Transverse colon (tissue), 4 donors: ENCODE data around the gene STK35.

Experiments used
- CTCF ChIP-seq, 5 experiments: fragments of 200-600 bp in 3 of 5; fragments of 450-650 bp in 2 of 5; sonication (generic) in 3 of 5; IDR thresholded peaks; 1 replicate in 2 of 5; 2 replicates in 3 of 5; pipeline ENCODE4 v1.5.1; 2016 to 2017; ENCODE audit warnings: antibody characterized with exemption in 5 of 5, inconsistent platforms in 3 of 5, mild to moderate bottlenecking in 2 of 5, moderate library complexity in 1 of 5
- EP300 ChIP-seq: sonication (generic); formaldehyde crosslinking; IDR thresholded peaks from one replicate; pipeline ENCODE4 v1.6.1; 2017; ENCODE audit warnings: antibody characterized with exemption, low read depth
- POLR2A ChIP-seq: fragments of 450-650 bp; IDR thresholded peaks from one replicate; pipeline ENCODE4 v1.6.1; 2016; ENCODE audit warnings: antibody characterized with exemption, mild to moderate bottlenecking, moderate library complexity
- POLR2AphosphoS5 ChIP-seq, 3 donors: sonication (generic); formaldehyde crosslinking; IDR thresholded peaks; one replicate each; pipeline ENCODE4 v1.6.1; 2016; ENCODE audit warnings: antibody characterized with exemption in 3 of 3

DNA sequence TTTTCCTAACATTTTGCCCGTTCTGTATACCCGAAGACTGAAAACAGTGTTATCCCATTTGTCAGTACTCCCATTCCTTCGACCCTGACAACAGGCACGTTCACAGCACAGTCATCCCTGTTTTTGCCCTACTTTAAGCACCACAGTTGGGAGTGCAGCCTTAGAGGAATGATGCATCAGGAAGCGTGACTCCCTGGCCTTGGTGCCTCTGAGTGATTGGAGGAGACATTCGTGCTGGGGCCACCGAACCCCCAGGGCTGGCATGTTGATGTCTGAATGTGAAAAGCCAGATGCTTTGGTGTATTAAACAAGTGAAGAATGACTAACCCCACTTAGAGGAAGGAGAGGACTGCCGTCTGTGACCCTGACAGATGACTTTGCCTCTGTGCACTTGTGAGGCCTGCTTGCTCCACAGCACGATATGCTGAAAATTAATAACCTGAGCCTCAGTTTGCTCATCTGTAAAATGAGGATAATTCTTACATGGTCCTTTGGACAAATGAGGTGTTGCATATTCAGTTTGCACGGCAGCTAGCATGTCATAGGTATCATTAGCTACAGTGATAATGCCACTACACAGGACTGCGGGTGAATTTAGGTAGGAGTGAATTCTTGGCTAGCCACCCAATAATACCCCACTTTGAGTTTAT lies 36.0 kb downstream of the STK35 start:
- TF ChIP-seq POLR2A (no peak), CTCF (IDR thresholded peaks at IDR 0.05) (no peak), POLR2AphosphoS5 (IDR thresholded peaks at IDR 0.05) (no peak), EP300 (no peak)
